ENCODE data around the gene NRCAM. TPM values are rescaled to one million over a fixed set of nuclear protein-coding genes. Genes with fewer than 3 reads are reported as not detected.
A peak's percentile ranks its signal among the peaks of the same experiment; 100 is the strongest.

NRCAM gene
- total and polyA plus RNA-seq, 2 of the 13 experiments (the other 11 are each of a cell fraction or from before 2014, with no cell fraction given) = 0.31 to 0.33 TPM

- TF ChIP-seq ZBTB25 (CRISPR knock-in tag; IDR thresholded peaks at IDR 0.05) = no peak
- TF ChIP-seq CCDC6 (CRISPR knock-in tag; IDR thresholded peaks at IDR 0.05) = no peak
- 0 out of 2 replicates have a peak, but pooled peaks have one; percentile 19 for TF ChIP-seq GABPB1 (CRISPR knock-in tag; IDR thresholded peaks at IDR 0.05)
- no peak for TF ChIP-seq PLRG1 (conservative IDR thresholded peaks at IDR 0.05)
- TF ChIP-seq ZNF878 (CRISPR knock-in tag; IDR thresholded peaks at IDR 0.05) = 0 out of 2 replicates have a peak, but pooled peaks have one; percentile 26
- TF ChIP-seq FOSL2 (CRISPR knock-in tag; IDR thresholded peaks at IDR 0.05) = peak; percentile 95
- TF ChIP-seq FOXP4 (CRISPR knock-in tag; IDR thresholded peaks at IDR 0.05) = peak; percentile 67
- TF ChIP-seq MIXL1 (CRISPR knock-in tag; IDR thresholded peaks at IDR 0.05) = peak; percentile 38; the same call in 1 of the 2 replicates
- peak; percentile 83; the same call in 1 of the 2 replicates for TF ChIP-seq ZBTB7B (CRISPR knock-in tag; IDR thresholded peaks at IDR 0.05)
- TF ChIP-seq, protein P1, sequence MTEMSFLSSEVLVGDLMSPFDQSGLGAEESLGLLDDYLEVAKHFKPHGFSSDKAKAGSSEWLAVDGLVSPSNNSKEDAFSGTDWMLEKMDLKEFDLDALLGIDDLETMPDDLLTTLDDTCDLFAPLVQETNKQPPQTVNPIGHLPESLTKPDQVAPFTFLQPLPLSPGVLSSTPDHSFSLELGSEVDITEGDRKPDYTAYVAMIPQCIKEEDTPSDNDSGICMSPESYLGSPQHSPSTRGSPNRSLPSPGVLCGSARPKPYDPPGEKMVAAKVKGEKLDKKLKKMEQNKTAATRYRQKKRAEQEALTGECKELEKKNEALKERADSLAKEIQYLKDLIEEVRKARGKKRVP (CRISPR knock-in tag; IDR thresholded peaks at IDR 0.05) = peak in 1 of 2 experiments; percentile 39; a peak in 1 of 4 replicates
- TF ChIP-seq HIC2 (CRISPR knock-in tag; IDR thresholded peaks at IDR 0.05; ENCODE audit: low read depth) = peak; percentile 74; the same call in 1 of the 2 replicates
- no peak for TF ChIP-seq ZNF331 (CRISPR knock-in tag; IDR thresholded peaks at IDR 0.05)
- TF ChIP-seq SPEN (CRISPR knock-in tag; IDR thresholded peaks at IDR 0.05; ENCODE audit: low read depth) = 0 out of 2 replicates have a peak, but pooled peaks have one; percentile 20
- TF ChIP-seq AHDC1 (CRISPR knock-in tag; IDR thresholded peaks at IDR 0.05; ENCODE audit: borderline replicate concordance) = peak; percentile 86; the same call in 1 of the 2 replicates
- no peak for TF ChIP-seq ETV6 (CRISPR knock-in tag; conservative IDR thresholded peaks at IDR 0.05)
- TF ChIP-seq MYNN (CRISPR knock-in tag; IDR thresholded peaks at IDR 0.05; ENCODE audit: low read depth) = no peak
- no peak for TF ChIP-seq ZNF382 (CRISPR knock-in tag; IDR thresholded peaks at IDR 0.05; ENCODE audit: borderline replicate concordance)
Observed at GRCh38 chr7:108340856-108341411, 115.3 kb downstream of the NRCAM start (continued).

All from HepG2 (cell line).